Heart left ventricle (tissue), 16 donors: Measurements from ENCODE around the gene PAPOLG. TPM values are rescaled to one million over a fixed set of nuclear protein-coding genes. Genes with fewer than 3 reads are reported as not detected.

Source experiments
- ATAC-seq, 4 donors: fragments of 200-7000 bp; cut with Tn5 transposase; one replicate each; pipeline ENCODE4 v1.9.1; 2020 to 2022; ENCODE audit warnings: moderate library complexity in 4 of 4, mild to moderate bottlenecking in 3 of 4, moderate number of reproducible peaks in 1 of 4
- DNase-seq, 5 donors: peaks; one replicate each; pipeline ENCODE4 v3.0.0-alpha.2; 2020
- H3K27ac ChIP-seq, 12 donors: fragments of 200-600 bp; sonication (generic) in 4 of 12; one replicate each; pipeline versions ENCODE4 v1.5.0 to v1.8.0; 2016 to 2022; ENCODE audit warnings: mild to moderate bottlenecking in 2 of 12
- H3K27me3 ChIP-seq, 9 donors: fragments of 200-600 bp; sonication (generic) in 2 of 9; one replicate each; pipeline versions ENCODE4 v1.5.1 to v1.8.0; 2016 to 2022; ENCODE audit warnings: mild to moderate bottlenecking in 3 of 9
- H3K36me3 ChIP-seq, 9 donors: fragments of 200-600 bp; sonication (generic) in 2 of 9; one replicate each; pipeline versions ENCODE4 v1.5.0 to v1.8.0; 2018 to 2022; ENCODE audit warnings: mild to moderate bottlenecking in 2 of 9
- H3K4me1 ChIP-seq, 12 donors: fragments of 200-600 bp; sonication (generic) in 4 of 12; one replicate each; pipeline versions ENCODE4 v1.5.0 to v1.8.0; 2016 to 2022; ENCODE audit warnings: mild to moderate bottlenecking in 3 of 12
- H3K4me3 ChIP-seq, 12 donors: fragments of 200-600 bp; sonication (generic) in 4 of 12; one replicate each; pipeline versions ENCODE4 v1.5.0 to v1.8.0; 2017 to 2022; ENCODE audit warnings: mild to moderate bottlenecking in 9 of 12, moderate library complexity in 4 of 12
- H3K9me3 ChIP-seq, 12 donors: fragments of 200-600 bp; sonication (generic) in 4 of 12; one replicate each; pipeline versions ENCODE4 v1.5.0 to v1.8.0; 2016 to 2022; ENCODE audit warnings: mild to moderate bottlenecking in 1 of 12
- POLR2A ChIP-seq, 2 donors: fragments of 450-650 bp; IDR thresholded peaks; one replicate each; pipeline ENCODE4 v1.6.1; 2017; ENCODE audit warnings: antibody characterized with exemption in 2 of 2, mild to moderate bottlenecking in 2 of 2, moderate library complexity in 2 of 2
- WGBS, 4 donors: extraction: QIAGEN DNeasy Blood & Tissue Kit in 2 of 4; methylation state at CpG; one replicate each; pipeline versions ENCODE4 v1.1.5 to v1.1.7; 2013 to 2018; 5-methylcytosine and 5-hydroxymethylcytosine counted together
- intact Hi-C, 10 donors: fragments of 100-400 bp; cut with DNase I; formaldehyde crosslinking; loops; one replicate each; pipeline versions ENCODE4 v1.11.1 to v1.14.2; 2022
- polyA plus RNA-seq, 2 donors: library from polyadenylated mRNA; stranded (reverse); fragments of 200-250 nt; gene quantifications; one replicate each; pipeline ENCODE4 v1.2.3, GENCODE V29; 2013
- total RNA-seq, 9 donors: library from RNA; depleted of rRNA in 2 of 9; stranded (reverse); fragments of >200 nt in 2 of 9; fragmentation: NEBNext Ultra II Directional in 3 of 9; extraction: Animal tissue kit (Norgen Biotek cat#: 25700) in 3 of 9; gene quantifications; one replicate each; pipeline versions ENCODE4 v1.1.0 to v1.2.4, GENCODE V29; 2016 to 2023
- TF ChIP-seq, protein P1 (sequence below), 12 donors: fragments of 200-600 bp; sonication (generic) in 4 of 12; IDR thresholded peaks; one replicate each; pipeline versions ENCODE4 v1.5.0 to v1.8.0; 2018 to 2022; ENCODE audit warnings: antibody characterized with exemption in 12 of 12, mild to moderate bottlenecking in 5 of 12
- donor health status: ischemic (EF 13 %, LVEDD 7.1; RV severe dilation, severe dysfunction).
- donor health status: healthy with polysubstance abuse.
- donor health status: DM: no; HTN: yes; CAD: no.
- donor health status: DM: no; HTN: no; CAD: no.
- donor health status: ischemic (EF 25% LVEDD 6.9; RV normal size, moderate dysfunction).
- donor health status: ischemic (EF 25% LVEDD 5.7; RV mildly dilated, moderate dysfunction).
- donor health status: healthy.
- donor health status: DM: yes; HTN: yes; CAD: no.
- donor health status: ischemic (EF 35%, LVEDD 5.7; RV mildly dilated, moderate dysfunction).
- donor health status: nonischemic (EF 11% LVEDD 7.7; RV severe dilation, severe dysfunction).
- donor health status: DM: yes; HTN: yes; CAD: no.
- donor health status: PGD.
- donor health status: ischemic (EF 29% LVEDD 5.4; RV normal size, mild dysfunction).
- donor health status: nonischemic (EF 23%, LVEDD 6.1; RV moderate dilation, normal function).

Gene PAPOLG
- total and polyA plus RNA-seq, 11 donors: 3.8 to 11.9 (median 9.5) TPM

GRCh38 chr2:60725466-60725865 is 30.6 kb upstream of the PAPOLG start:
- intact Hi-C loops: no loop called here
- no peaks in the 10 kb centered on the region for H3K4me1 ChIP-seq
- ATAC-seq (no peak), DNase-seq (no peak)
- no peak for TF ChIP-seq POLR2A (IDR thresholded peaks at IDR 0.05)
- TF ChIP-seq, protein P1, sequence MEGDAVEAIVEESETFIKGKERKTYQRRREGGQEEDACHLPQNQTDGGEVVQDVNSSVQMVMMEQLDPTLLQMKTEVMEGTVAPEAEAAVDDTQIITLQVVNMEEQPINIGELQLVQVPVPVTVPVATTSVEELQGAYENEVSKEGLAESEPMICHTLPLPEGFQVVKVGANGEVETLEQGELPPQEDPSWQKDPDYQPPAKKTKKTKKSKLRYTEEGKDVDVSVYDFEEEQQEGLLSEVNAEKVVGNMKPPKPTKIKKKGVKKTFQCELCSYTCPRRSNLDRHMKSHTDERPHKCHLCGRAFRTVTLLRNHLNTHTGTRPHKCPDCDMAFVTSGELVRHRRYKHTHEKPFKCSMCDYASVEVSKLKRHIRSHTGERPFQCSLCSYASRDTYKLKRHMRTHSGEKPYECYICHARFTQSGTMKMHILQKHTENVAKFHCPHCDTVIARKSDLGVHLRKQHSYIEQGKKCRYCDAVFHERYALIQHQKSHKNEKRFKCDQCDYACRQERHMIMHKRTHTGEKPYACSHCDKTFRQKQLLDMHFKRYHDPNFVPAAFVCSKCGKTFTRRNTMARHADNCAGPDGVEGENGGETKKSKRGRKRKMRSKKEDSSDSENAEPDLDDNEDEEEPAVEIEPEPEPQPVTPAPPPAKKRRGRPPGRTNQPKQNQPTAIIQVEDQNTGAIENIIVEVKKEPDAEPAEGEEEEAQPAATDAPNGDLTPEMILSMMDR (IDR thresholded peaks at IDR 0.05): no peak
- no peaks in the 10 kb centered on the region for H3K27me3 ChIP-seq
- H3K36me3 ChIP-seq: no peaks in the 10 kb centered on the region
- 81 to 92% (median 86%) methylated on average over 4 of the region's 4 CpGs for WGBS, 4 donors
- H3K4me3 ChIP-seq: no peak overlapping the region
- H3K27ac ChIP-seq: no peak overlapping the region
- peaks cover 0 to 16% (median 0%) of the 10 kb centered on the region in 12 donors for H3K9me3 ChIP-seq

DNA sequence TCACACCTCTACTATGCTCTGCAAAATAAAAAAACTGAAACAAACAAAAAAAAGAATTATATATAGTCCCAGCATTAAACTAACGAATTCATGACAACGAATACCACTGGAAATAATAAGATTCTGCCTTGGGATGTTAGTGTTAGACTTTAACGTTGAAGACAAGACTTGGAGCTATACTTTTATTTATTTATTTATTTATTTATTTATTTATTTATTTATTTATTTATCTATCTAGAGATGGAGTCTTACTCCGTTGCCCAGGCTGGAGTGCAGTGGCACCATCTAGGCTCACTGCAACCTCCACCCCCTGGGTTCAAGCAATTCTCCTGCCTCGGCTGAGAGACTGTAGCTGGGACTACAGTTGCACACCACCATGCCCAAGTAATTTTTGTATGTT is 27.2 kb upstream of the PAPOLG start:
- no peak for ATAC-seq
- intact Hi-C loops: no loop called here
- 84 to 88% (median 86%) methylated on average over 5 of the region's 5 CpGs for WGBS, 4 donors

GRCh38 chr2:60735496-60736250 is 20.4 kb upstream of the PAPOLG start:
- peak overlapping the region in 11 of 12 donors; percentile 8 to 48 (median 36) for H3K4me3 ChIP-seq
- ATAC-seq: peak in 1 of 4 donors; percentile 24
- no peak for DNase-seq
- no peak overlapping the region for H3K27ac ChIP-seq
- H3K27me3 ChIP-seq: peaks cover 0 to 41% (median 14%) of the 10 kb centered on the region in 9 donors
- no peak for TF ChIP-seq POLR2A (IDR thresholded peaks at IDR 0.05)
- TF ChIP-seq, protein P1 (IDR thresholded peaks at IDR 0.05): no peak
- WGBS, 4 donors: 1 to 2% (median 1%) methylated on average over 20 to 46 of the region's 46 CpGs
- no peaks in the 10 kb centered on the region for H3K9me3 ChIP-seq
- H3K36me3 ChIP-seq: no peaks in the 10 kb centered on the region
- intact Hi-C loops: no loop called here
- peaks cover 0 to 7% (median 0%) of the 10 kb centered on the region in 12 donors for H3K4me1 ChIP-seq

More for the DNA sequence above, 27.2 kb upstream of the PAPOLG start:
- Histone ChIP-seq H3K9me3 (peaks cover 0 to 16% (median 0%) of the 10 kb centered on the region in 12 donors), H3K27ac (no peak overlapping the region), H3K4me3 (no peak overlapping the region), H3K4me1 (no peaks in the 10 kb centered on the region), H3K27me3 (no peaks in the 10 kb centered on the region), H3K36me3 (no peaks in the 10 kb centered on the region)
- DNase-seq: no peak
- TF ChIP-seq POLR2A (IDR thresholded peaks at IDR 0.05): no peak
- TF ChIP-seq, protein P1 (IDR thresholded peaks at IDR 0.05): no peak

DNA sequence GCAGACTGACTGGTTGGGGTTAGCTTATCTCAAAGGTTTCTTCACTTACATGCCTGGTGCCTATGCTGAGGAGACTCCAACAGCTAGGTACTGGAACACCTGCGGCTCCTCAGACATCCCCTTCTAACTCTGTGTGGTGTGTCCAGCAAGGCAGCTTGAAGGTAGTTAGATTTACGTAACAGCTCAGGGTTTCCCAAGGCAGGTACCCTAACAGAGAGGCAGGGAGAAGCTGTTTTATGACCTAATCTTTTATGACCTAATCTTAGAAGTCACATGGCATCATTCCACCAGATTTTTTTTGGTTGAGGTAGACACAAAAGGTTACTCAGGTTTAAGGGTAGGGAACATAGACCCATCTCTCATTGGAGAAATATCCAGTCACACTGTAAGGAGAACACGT is 17.4 kb upstream of the PAPOLG start:
- WGBS, 4 donors: 77 to 88% (median 86%) methylated on average over 3 of the region's 3 CpGs
- Histone ChIP-seq H3K27me3 (peaks cover 0 to 41% (median 14%) of the 10 kb centered on the region in 9 donors), H3K27ac (no peak overlapping the region), H3K4me1 (peaks cover 0 to 7% (median 0%) of the 10 kb centered on the region in 12 donors), H3K36me3 (no peaks in the 10 kb centered on the region), H3K9me3 (no peaks in the 10 kb centered on the region), H3K4me3 (no peak overlapping the region)
- TF ChIP-seq POLR2A (IDR thresholded peaks at IDR 0.05): no peak
- TF ChIP-seq, protein P1 (IDR thresholded peaks at IDR 0.05): no peak
- no peak for DNase-seq
- ATAC-seq: no peak
- intact Hi-C loops: no loop called here
